SK-N-SH treated with all-trans-retinoic acid at 6 μM for 48 hours (cell line): ENCODE measurements around the gene ZNF423.

ENCODE experiments used
- ATAC-seq: fragments of 200-7000 bp; cut with Tn5 transposase; 3 replicates; pipeline ENCODE4 v1.9.1; 2020; ENCODE audit warnings: mild to moderate bottlenecking, moderate library complexity
- ARNTL ChIP-seq: fragments of 450-650 bp; formaldehyde crosslinking; IDR thresholded peaks from 2 replicates; pipeline ENCODE4 v1.5.0; 2020; ENCODE audit warnings: low read depth, mild to moderate bottlenecking, moderate library complexity, borderline replicate concordance
- CREB5 ChIP-seq: fragments of 250-450 bp; sonication (Bioruptor Pico); IDR thresholded peaks from 2 replicates; pipeline ENCODE4 v1.5.1; 2020; ENCODE audit warnings: low read depth, mild to moderate bottlenecking, moderate library complexity
- CSDC2 ChIP-seq: fragments of 250-450 bp; sonication (Bioruptor Pico); IDR thresholded peaks from 2 replicates; pipeline ENCODE4 v1.5.0; 2020; ENCODE audit warnings: mild to moderate bottlenecking, moderate library complexity
- ESRRG ChIP-seq: fragments of 250-450 bp; sonication (Bioruptor Pico); IDR thresholded peaks from 2 replicates; pipeline ENCODE4 v1.6.1; 2021; ENCODE audit warnings: mild to moderate bottlenecking
- GLIS3 ChIP-seq: fragments of 250-450 bp; sonication (Bioruptor Pico); IDR thresholded peaks from 2 replicates; pipeline ENCODE4 v1.5.0; 2020; ENCODE audit warnings: mild to moderate bottlenecking, moderate library complexity
- ISL1 ChIP-seq: fragments of 250-450 bp; sonication (Bioruptor Pico); IDR thresholded peaks from 2 replicates; pipeline ENCODE4 v2.1.2; 2022; ENCODE audit warnings: mild to moderate bottlenecking, moderate library complexity
- OSR1 ChIP-seq: fragments of 250-450 bp; sonication (Bioruptor Pico); IDR thresholded peaks from 2 replicates; pipeline ENCODE4 v1.8.0; 2022; ENCODE audit warnings: moderate library complexity, mild to moderate bottlenecking, inconsistent platforms
- PATZ1 ChIP-seq: fragments of 250-450 bp; sonication (Bioruptor Pico); IDR thresholded peaks from 2 replicates; pipeline ENCODE4 v1.8.0; 2020; ENCODE audit warnings: mild to moderate bottlenecking, moderate library complexity, borderline replicate concordance
- POU6F1 ChIP-seq: fragments of 250-450 bp; sonication (Bioruptor Pico); IDR thresholded peaks from 2 replicates; pipeline ENCODE4 v1.8.0; 2021; ENCODE audit warnings: low read depth, mild to moderate bottlenecking, moderate library complexity, borderline replicate concordance
- PPARA ChIP-seq: fragments of 250-450 bp; sonication (Bioruptor Pico); IDR thresholded peaks from 2 replicates; pipeline ENCODE4 v1.5.0; 2020; ENCODE audit warnings: mild to moderate bottlenecking, borderline replicate concordance
- RARB ChIP-seq: fragments of 250-450 bp; sonication (Bioruptor Pico); IDR thresholded peaks from 2 replicates; pipeline ENCODE4 v1.8.0; 2021; ENCODE audit warnings: mild to moderate bottlenecking, moderate library complexity
- SNAI2 ChIP-seq: fragments of 250-450 bp; sonication (Bioruptor Pico); IDR thresholded peaks from 2 replicates; pipeline ENCODE4 v1.5.0; 2020; ENCODE audit warnings: mild to moderate bottlenecking, moderate library complexity
- TCF4 ChIP-seq: fragments of 250-450 bp; sonication (Bioruptor Pico); IDR thresholded peaks from 2 replicates; pipeline ENCODE4 v1.8.0; 2021; ENCODE audit warnings: mild to moderate bottlenecking, moderate library complexity, borderline replicate concordance
- TOX ChIP-seq: fragments of 250-450 bp; sonication (Bioruptor Pico); IDR thresholded peaks from 2 replicates; pipeline ENCODE4 v1.8.0; 2021; ENCODE audit warnings: mild to moderate bottlenecking, moderate library complexity, borderline replicate concordance
- TSHZ2 ChIP-seq: fragments of 250-450 bp; sonication (Bioruptor Pico); IDR thresholded peaks from 2 replicates; pipeline ENCODE4 v1.5.0; 2020; ENCODE audit warnings: mild to moderate bottlenecking, moderate library complexity
- ZC3H10 ChIP-seq: fragments of 250-450 bp; sonication (Bioruptor Pico); IDR thresholded peaks from 2 replicates; pipeline ENCODE4 v1.5.1; 2021; ENCODE audit warnings: mild to moderate bottlenecking, moderate library complexity
- ZFP3 ChIP-seq: fragments of 250-450 bp; sonication (Bioruptor Pico); IDR thresholded peaks from 2 replicates; pipeline ENCODE4 v1.5.0; 2020; ENCODE audit warnings: mild to moderate bottlenecking, moderate library complexity
- ZFP30 ChIP-seq: fragments of 450-650 bp; formaldehyde crosslinking; IDR thresholded peaks from 2 replicates; pipeline ENCODE4 v1.5.0; 2022; ENCODE audit warnings: mild to moderate bottlenecking, moderate library complexity
- ZNF565 ChIP-seq: fragments of 450-650 bp; formaldehyde crosslinking; conservative IDR thresholded peaks from 2 replicates; pipeline ENCODE4 v1.5.0; 2020; ENCODE audit warnings: low read depth, mild to moderate bottlenecking, moderate library complexity

Gene ZNF423

GRCh38 chr16:49825041-49825440 is 30.9 kb downstream of the ZNF423 start:
- TF ChIP-seq ZNF565 (CRISPR knock-in tag) (no peak), ARNTL (CRISPR knock-in tag) (no peak), POU6F1 (CRISPR knock-in tag) (no peak), TSHZ2 (no peak), ISL1 (CRISPR knock-in tag) (no peak), ZC3H10 (CRISPR knock-in tag) (no peak)
- ATAC-seq = no peak

GRCh38 chr16:49824593-49824992 is 31.3 kb downstream of the ZNF423 start:
- no peak for TF ChIP-seq PATZ1 (CRISPR knock-in tag)
- TF ChIP-seq ZFP30 (CRISPR knock-in tag) = no peak
- TF ChIP-seq POU6F1 (CRISPR knock-in tag) = no peak
- no peak for TF ChIP-seq ARNTL (CRISPR knock-in tag)
- no peak for TF ChIP-seq RARB (CRISPR knock-in tag)
- TF ChIP-seq CSDC2 (CRISPR knock-in tag) = no peak
- TF ChIP-seq GLIS3 = no peak
- TF ChIP-seq PPARA (CRISPR knock-in tag) = no peak
- no peak for TF ChIP-seq SNAI2 (CRISPR knock-in tag)
- ATAC-seq = no peak

GRCh38 chr16:49822649-49823370 is 33.1 kb downstream of the ZNF423 start:
- TF ChIP-seq TOX (CRISPR knock-in tag) = no peak
- TF ChIP-seq ZC3H10 (CRISPR knock-in tag) = no peak
- no peak for TF ChIP-seq ISL1 (CRISPR knock-in tag)
- TF ChIP-seq GLIS3 = no peak
- no peak for TF ChIP-seq PATZ1 (CRISPR knock-in tag)
- TF ChIP-seq OSR1 (CRISPR knock-in tag) = no peak
- no peak for TF ChIP-seq CSDC2 (CRISPR knock-in tag)
- no peak for ATAC-seq

GRCh38 chr16:49821614-49822282 is 34.2 kb downstream of the ZNF423 start:
- no peak for ATAC-seq
- no peak for TF ChIP-seq CREB5 (CRISPR knock-in tag)
- TF ChIP-seq ZC3H10 (CRISPR knock-in tag) = no peak
- no peak for TF ChIP-seq ZFP30 (CRISPR knock-in tag)
- TF ChIP-seq OSR1 (CRISPR knock-in tag) = no peak
- TF ChIP-seq PATZ1 (CRISPR knock-in tag) = no peak
- no peak for TF ChIP-seq TOX (CRISPR knock-in tag)
- no peak for TF ChIP-seq SNAI2 (CRISPR knock-in tag)
- no peak for TF ChIP-seq ESRRG (CRISPR knock-in tag)
- no peak for TF ChIP-seq ZFP3 (CRISPR knock-in tag)
- TF ChIP-seq TCF4 (CRISPR knock-in tag) = no peak
